Heart left ventricle (tissue), 13 donors: ENCODE data around the gene AEBP2.

Experiments
- POLR2A ChIP-seq, 2 donors: fragments of 450-650 bp; IDR thresholded peaks; one replicate each; pipeline ENCODE4 v1.6.1; 2017; ENCODE audit warnings: antibody characterized with exemption in 2 of 2, mild to moderate bottlenecking in 2 of 2, moderate library complexity in 2 of 2
- TF ChIP-seq, protein P1 (sequence below), 12 donors: fragments of 200-600 bp; sonication (generic) in 4 of 12; IDR thresholded peaks; one replicate each; pipeline versions ENCODE4 v1.5.0 to v1.8.0; 2018 to 2022; ENCODE audit warnings: antibody characterized with exemption in 12 of 12, mild to moderate bottlenecking in 5 of 12
- donor health status: ischemic (EF 13 %, LVEDD 7.1; RV severe dilation, severe dysfunction).
- donor health status: DM: no; HTN: yes; CAD: no.
- donor health status: DM: no; HTN: no; CAD: no.
- donor health status: ischemic (EF 25% LVEDD 6.9; RV normal size, moderate dysfunction).
- donor health status: ischemic (EF 25% LVEDD 5.7; RV mildly dilated, moderate dysfunction).
- donor health status: ischemic (EF 35%, LVEDD 5.7; RV mildly dilated, moderate dysfunction).
- donor health status: nonischemic (EF 11% LVEDD 7.7; RV severe dilation, severe dysfunction).
- donor health status: DM: yes; HTN: yes; CAD: no.
- donor health status: PGD.
- donor health status: ischemic (EF 29% LVEDD 5.4; RV normal size, mild dysfunction).
- donor health status: nonischemic (EF 23%, LVEDD 6.1; RV moderate dilation, normal function).

- TF ChIP-seq, protein P1, sequence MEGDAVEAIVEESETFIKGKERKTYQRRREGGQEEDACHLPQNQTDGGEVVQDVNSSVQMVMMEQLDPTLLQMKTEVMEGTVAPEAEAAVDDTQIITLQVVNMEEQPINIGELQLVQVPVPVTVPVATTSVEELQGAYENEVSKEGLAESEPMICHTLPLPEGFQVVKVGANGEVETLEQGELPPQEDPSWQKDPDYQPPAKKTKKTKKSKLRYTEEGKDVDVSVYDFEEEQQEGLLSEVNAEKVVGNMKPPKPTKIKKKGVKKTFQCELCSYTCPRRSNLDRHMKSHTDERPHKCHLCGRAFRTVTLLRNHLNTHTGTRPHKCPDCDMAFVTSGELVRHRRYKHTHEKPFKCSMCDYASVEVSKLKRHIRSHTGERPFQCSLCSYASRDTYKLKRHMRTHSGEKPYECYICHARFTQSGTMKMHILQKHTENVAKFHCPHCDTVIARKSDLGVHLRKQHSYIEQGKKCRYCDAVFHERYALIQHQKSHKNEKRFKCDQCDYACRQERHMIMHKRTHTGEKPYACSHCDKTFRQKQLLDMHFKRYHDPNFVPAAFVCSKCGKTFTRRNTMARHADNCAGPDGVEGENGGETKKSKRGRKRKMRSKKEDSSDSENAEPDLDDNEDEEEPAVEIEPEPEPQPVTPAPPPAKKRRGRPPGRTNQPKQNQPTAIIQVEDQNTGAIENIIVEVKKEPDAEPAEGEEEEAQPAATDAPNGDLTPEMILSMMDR (IDR thresholded peaks at IDR 0.05) = no peak
- no peak for TF ChIP-seq POLR2A (IDR thresholded peaks at IDR 0.05)
These were observed 34.9 kb upstream of the AEBP2 start for GRCh38 chr12:19404242-19404880.
